HG03175 (cell line): ENCODE data around the gene SSH3.

Source experiments
- ATAC-seq: cut with Tn5 transposase; IDR thresholded peaks from one replicate; pipeline ENCODE4 v1.9.1; 2021; ENCODE audit warnings: mild to moderate bottlenecking, moderate library complexity; ENCODE audit not compliant: unreplicated experiment

The SSH3 gene

DNA sequence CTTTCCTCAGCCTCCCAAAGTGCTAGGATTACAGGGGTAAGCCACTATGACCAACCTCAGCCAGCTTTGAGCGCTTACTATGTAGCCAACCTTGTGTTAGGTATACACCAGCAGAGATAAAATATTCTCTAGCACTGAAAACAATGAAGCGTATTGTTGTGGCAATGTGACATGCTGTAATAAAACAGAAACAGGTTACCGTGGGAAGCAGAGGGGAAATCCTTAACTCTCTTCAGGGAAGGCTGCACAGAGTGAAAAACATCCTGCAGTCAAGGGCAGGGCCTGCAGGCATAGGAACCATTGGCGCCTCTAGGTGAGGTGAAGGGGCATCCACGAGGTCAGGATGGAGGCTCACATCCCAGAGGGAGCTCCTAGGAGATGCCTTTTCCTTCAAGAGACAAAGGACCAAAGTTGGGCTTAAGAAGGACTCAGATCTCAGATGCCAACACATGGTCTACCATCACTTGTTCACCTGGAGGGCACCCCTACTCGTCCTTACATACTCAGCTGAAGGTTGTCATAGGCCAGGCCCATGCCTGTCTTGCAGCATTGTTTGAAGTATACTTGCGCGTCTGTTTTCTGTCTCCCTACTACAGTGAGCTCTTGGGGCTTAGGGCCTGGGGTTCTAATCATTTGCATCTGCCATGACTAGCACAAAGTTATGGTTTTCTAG lies 42.1 kb downstream of the SSH3 start:
- no peak for ATAC-seq

DNA sequence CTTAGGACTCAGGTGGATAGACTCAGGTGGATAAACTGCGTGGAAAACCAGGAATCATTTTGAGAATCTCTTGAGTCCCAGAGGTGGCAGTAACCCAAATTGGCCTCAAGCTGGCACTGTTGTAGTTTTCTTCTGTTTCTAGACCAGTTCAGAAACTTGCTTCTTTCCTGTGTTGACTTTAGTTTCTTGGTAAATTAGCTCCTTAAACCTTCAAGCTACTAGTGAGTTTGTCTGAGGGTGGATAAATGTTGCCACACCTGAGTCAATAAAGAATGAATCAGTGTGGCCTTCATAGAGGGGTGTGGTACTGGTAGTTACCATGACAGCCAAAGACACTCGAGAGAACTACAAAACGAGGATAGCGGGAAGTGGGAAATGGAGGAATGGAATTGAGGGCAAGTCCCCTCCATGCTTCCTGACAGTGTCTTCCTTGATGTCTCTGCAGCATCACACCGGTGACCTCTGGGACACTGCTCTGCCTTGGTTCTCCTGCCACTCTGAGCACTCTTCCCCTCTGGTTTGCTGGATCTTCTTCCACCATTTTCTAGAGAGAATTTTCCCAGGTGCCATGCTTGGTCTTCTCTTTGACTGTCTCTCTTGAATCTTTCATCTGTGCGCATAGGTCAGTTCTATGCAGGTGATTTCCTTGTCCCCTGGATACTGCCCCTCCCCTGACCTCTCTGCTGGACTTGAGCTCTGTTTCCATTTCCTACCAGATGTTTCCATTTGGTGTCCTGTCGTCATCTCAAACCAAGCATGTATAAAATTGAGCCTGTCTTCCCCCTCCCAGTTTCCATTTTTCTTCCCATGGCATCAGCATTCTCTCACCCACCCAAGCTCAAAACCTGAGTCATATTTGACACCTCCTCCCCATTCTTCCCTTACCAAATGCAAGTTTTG lies 42.8 kb downstream of the SSH3 start:
- no peak for ATAC-seq

DNA sequence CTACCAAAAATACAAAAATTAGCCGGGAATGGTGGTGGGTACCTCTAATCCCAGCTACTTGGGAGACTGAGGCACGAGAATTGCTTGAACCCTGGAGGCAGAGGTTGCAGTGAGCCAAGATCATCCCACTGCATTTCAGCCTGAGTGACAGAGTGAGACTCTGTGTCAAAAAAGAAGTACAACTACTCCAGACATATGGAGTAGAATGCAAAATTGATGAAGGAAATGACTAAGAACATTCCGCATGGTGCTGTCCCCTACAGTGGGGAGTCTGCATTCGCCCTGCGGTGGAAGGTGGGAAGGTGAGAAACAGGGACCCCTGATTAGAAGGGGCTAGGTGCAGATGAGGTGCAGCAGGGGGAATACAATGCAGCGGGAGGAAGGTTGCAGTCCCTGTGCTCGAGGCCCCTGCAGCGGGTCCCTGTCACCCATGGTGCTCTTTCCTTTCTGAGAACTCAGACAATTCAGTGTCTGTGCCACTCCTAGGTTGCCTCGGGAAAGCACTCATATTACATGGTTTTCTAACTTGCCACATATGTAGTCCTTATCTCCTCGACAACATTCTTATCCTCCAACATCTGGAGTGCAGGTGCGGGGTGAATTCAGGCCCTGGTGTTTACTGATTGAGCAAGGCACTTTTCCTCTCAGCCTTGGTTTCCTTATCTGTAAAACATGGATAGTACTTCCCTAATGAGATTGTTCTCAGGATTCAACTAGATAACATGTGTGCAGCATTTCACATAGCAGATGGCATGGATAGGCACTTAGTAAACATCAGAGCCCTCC lies 44.8 kb downstream of the SSH3 start:
- ATAC-seq, result no peak

DNA sequence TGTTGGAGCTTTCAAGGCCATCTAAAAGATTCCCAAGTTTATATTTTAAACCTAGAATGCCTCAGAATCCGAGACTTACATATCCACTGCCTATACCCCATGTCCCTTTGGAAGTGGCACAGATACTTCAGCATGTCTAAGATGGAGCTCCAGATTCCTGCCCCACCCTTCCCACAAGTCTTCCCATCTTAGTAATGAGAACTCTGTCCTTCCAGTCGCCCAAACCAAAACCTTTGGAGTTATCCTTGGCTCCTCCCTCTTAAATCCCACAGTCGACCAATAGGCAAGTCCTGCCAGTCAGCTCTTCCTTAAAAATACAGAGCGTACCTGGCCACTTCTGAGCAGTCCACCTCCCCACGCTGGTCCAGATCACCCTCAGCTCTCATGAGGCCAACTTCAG lies 45.7 kb downstream of the SSH3 start:
- ATAC-seq, result no peak

DNA sequence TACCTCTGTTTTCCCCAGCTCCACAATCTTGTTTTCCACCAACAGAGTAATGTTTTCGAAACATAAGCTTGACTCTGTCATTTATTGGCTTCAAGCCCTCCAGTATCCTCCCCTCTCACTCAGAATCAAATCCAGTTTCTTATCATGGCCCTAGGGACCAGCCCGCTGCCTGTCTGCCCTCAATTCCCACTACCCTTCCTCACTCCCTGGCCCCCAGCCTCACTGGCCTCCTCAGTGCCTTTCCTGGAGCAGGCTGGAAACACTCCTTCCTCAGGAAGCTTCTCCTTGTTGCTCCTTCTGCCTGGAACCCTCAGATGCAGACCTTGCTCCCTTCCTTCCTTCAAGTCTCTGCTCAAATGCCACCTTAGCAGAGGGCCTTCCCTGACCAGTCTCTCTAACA lies 46.1 kb downstream of the SSH3 start:
- ATAC-seq, result no peak

DNA sequence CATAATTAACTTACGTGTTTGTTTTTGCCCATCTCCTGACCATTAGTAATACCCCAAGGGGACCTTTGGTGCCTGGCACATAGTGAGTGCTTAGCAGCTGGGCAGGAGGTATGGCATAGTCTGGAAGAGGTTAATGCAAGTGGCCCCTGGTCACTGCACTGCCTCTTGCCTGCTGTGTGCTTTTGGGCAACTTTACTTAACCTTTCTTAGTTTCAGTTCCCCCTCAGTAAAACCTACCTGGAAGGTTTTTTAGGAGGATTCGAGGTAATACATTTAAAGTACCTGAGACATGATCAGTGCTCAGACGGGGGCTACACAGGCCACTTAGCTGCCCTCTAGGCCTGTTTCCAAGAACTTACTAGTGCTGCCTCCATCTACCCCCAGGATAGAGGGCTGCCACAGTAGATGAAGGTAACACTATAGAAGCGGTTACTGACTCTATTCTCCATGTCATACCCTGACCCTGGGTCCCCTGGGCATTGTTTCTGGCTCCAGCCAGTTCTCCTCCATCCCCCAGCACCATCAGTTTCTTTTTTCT lies 46.7 kb downstream of the SSH3 start:
- ATAC-seq, result no peak

DNA sequence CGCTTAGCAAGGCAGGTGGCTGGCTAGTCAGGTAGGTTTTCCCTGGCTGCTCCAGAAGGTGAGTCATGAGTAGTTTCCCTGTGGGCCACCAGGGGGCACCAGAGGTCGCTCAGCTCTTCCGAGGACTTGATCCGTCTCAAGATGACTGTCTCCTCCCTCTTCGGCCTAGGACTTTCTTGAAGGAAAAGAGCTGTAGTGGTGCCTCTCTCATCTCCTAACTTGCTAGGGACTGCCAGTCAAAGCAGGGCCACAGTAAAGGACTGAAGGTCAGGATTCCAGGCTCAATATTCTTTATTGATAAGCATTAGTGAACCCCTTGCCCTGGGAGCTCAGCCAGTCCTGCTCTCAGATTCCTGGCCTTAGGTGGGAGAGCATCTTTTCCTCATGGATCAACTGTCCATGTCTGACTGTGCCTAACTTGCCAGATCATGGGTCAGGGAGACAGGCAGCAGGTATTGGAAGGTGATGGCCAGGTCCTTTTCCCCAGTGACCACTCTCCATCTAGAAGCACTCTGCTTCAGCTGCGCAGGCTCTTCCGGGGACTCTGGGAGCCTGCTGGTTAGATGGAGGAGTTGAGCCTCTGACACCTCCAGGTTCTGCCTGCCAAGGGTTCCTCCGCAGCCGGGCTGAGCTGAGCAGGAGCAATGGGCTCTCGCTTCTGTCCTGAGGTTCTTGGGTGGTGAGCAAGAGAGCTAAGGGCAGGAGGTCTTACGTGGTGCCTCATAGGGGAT lies 48.1 kb downstream of the SSH3 start:
- ATAC-seq, result no peak

DNA sequence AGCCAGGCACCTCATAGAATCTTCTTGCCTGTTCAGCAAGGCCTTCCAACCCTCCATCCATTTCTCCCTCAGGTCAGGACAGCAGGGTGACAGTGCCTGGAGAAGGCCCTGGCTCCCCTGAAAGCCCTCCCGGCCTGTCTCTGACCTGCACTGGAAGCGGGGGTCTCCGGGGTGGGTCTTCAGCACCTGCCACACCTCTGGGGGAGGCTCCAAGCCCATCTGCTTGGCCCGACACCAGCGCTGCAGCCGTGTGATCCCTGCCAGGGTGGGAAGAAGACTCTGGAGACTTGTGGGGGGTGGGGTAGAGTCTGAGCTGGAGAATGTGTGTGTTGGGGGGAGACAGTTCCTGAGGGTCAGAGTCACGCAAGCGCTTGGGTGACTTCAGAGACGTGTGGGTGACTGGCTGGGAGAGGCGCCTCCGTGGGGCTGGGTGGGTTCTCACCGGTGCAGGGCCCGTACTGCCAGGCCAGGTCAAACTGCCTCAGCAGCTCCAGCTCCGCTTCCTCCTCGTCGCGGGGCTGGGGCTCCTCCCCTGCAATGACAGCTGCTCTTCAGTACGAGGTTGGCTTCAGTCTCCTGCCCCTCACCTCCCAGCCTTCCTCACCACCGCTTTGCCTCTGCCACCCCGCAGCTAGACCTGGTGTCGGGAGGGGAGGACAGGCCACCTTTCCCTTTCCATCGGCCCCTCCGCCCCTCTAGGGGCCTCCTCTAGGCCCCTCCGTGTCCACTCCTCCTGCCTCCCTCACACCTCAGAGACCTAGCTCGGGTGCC lies 49.4 kb downstream of the SSH3 start:
- ATAC-seq, result peak; percentile 23

DNA sequence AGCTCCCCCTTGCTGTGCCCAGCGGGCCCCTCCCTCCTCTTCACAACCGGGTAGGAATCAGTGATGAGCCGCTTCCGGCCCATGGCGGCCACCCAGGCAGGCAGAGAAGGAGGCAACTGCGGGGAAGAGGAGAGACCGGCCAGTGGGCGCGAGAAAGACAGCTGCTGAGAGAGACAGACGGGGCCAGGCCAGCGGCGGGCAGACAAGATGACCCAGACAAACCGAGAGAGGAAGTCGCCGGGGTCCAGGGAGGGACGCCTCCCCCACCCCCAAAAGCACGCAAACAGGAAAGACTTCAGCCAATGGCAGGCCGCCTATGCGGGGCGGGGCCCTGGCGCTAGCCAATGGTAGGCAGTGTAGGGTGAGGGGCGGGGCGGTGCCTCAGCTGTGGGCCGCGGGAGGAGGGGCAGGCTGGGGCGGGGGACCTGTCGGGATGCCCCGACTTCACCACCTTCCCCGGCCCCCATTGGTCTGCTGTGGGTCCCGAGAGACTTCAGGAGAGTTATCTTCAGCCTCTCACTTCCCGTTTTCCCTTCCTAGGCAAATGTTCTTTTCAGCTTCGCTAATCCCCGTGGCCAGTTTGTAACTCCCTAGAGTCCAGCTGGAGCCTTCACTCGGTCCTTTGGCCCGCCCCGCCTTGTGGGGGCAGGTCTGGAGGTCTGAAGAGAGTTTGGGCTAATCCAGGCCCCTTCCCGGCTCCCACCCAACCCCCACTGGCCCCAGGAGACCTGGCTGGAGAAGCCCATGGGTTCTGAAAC lies 50.2 kb downstream of the SSH3 start, which contains the start of gene POLD4:
Gene POLD4, minus strand, starts transcription at position 230 of the 758 bp plus-strand sequence. Its CDS starts 147 bp downstream, at position 83.
- ATAC-seq, result peak; percentile 71

DNA sequence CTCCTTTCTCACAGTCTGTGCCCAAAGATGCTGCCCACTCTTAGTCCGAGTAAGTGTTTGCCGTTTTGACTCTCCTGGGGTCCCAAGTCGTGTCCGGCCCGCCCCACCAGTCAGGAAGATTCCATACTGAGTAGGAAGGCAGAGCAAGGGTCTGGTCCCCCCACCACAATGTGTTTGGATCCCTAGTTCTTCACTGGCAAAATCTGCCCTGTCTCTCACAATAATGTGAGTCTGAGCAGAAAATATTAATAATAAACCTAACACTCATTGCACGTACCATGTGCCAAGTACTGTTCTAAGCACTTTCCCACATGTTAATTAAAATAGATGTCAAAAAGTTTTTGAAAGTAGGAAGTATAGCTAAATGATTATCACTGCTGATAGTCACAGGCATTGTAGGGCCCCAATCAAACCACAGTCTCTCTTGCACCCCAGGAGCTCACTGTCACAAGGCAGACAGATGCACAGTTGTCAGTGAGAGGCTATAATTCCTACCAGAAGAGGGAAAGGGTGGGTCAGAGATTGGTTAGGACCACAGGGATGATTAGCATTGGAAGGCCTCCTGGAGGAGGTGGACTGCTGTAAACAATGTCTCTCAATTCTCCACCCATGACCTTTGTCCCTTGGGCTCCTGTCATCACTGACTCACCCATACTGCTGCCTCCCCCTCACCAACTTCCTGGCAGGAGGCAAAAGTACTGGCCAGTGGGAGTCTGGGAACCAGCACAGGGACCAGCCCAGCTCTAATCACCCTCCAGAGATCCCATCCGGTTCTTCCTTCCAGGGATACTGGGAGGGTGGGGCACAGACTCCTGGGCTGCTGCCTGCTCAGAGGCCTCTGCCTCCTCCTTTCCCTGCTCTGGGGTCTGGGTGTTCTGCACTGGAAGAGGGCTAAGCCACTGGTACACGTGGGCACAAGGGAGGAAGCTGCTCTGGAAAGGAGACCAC lies 51.0 kb downstream of the SSH3 start:
- peak; percentile 7 for ATAC-seq

DNA sequence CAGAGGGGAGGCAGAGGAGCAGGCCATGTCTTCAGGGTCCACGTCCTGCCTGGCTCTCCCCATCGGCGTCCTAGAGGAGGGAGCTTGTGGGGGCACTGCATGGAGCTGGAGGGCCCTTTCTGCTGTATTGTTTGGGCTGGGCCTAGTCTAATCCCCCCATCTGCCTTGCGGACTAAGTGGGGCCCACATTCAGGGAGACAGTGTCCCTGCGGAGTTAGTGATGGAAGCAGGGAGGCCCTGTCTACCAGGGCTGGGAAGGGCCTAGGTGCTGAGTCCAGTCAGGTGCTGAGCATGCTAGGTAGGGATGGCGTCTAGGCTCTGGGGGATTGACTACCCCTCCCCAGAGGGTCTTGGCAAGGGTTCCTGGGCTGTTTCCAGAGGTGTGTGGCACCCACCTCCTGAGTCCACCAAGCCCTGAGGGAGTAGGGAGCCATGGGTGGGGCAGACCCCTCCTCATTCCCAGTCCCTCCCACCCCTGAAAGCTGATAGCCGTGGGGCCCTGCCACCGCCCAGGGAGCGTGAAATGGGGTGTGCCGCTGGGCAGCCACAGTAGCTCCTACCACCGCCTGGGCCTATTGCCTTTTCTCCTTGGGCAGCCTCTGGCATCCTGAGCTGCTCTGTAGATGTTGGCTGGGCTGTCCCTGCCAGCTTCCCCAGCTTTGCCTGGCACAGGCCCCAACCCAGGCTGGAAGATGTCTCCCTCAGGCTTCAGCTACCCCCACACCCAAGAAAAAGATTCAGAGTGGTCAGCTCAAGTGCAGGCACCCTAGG lies 51.9 kb downstream of the SSH3 start:
- ATAC-seq, result no peak

DNA sequence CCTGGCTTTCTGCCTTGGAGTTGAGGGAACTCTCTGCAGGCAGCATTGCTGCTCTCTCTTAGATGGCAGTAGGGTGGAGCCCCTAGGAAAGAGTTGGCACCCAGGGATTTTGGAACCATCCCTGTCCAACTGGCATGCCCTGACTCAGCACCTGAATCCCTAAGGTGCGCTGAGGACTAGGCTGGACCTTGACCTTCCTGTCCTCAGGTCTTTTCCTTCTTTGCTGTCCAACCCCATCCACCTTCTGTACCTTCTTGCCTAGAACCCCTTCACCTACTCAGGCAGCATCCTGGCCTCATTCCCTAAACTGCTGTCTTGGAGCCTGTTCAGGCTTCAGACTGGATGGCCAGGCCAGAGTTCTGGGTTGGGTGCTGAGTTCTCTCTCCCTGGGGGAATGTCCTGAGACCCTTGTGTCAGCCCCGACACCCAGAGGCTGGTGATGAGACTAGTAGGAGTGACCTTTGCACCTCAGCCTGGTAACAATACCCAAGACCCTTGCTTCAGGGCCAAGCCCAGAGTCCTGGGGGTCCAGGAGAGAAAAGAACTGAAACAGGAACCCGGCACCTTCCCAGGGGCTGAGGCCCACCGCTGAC lies 52.6 kb downstream of the SSH3 start:
- no peak for ATAC-seq

DNA sequence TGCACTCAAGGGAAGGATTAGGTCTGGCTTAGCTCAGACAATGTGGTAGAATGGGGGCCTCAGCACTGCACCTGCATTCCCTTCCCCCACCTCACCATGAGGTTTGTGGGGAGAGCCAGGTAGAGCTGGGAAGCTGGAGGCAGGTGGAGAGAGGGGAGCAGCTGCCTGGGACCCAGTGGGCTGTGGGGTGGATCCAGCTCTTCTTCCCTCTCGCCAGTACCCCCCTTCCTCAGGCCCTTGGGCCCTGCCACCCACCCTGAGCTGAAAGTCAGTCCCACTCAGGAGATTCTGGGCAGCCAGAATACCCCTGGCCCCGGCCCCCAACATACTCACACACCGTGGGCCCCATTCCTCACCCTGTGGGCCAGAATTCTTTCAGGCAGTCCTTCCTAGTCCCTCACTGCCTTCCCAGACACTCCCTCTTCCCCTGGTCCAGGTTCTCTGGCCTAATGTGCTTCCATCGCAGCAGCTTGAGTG lies 53.1 kb downstream of the SSH3 start:
- ATAC-seq, result no peak

DNA sequence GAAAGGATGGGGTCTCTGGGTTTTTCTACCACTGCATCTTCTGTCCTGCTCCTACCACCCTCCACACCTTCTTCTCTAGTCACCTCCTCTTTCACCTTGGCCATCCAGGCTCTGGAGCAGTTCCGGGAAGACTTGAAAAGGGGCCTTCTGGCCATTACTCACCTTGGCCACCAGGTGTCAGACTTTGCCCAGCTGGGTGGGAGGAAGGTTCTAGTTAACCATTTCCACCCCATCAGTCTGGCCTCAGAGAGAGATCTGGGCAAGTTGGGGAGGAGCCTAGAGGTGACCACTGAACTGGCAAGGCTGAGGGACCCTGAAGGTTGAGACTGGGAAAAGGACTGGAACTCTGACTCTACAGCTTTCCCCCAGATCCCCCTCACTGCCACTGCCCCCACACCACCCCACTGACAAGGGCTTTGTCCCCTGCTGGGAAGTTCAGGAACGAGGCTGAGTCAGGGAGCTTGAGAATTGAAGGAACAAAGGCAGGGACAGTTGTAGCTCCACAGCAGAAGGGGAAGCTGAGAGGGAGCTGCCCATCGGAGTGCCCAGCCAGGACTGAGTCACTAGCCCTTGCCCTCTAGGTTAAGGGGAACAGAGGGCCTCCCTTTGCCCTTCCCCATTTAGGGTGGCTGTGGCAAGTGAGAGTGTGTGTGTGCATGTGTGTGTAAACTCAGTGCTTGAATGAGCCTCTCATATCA lies 53.7 kb downstream of the SSH3 start:
- no peak for ATAC-seq

DNA sequence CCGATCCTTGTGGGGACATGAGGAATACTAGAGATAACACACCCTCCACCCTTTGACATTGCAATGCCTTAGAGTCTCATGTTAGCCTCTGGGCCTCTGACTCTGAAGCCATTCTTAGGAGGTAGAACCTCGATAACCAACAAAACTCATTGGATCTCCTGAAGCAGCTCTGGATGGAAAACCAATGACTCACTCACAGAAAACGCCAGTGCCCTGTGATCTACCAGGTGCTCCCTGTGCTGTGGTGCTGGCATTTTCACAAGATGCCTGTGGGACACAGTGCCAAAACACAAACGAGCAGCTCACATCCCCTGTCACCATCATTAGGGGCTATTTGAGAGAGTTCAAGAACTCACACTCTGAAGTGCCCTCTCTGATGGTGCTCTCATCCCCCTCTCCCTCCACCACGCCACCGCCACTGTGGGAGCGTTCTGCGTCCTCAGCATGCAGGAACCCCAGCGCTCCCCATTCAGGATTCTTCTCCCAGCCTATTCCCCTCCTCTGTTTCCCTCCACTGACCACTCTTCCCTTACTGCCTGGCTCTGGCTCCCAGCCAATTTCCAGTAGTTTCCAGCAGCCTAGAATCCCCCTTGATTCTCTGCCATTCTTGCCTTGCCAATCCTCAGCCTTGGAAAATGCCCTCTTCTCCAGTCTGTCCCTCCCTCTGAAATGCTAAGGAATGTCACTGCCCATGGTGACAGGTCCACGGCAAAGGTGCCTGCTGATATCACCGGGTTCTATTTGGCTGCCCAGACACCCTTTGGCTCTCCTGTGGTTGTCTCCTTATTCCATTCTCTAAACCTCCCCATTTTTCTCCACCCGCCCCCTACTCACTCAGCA lies 54.7 kb downstream of the SSH3 start:
- ATAC-seq, result no peak
